Transverse colon (tissue), 4 donors: ENCODE data around the gene TFDP2. TPM values are rescaled to one million over a fixed set of nuclear protein-coding genes. Genes with fewer than 3 reads are reported as not detected.

ENCODE experiments used
- DNase-seq: peaks from one replicate; pipeline ENCODE4 v3.0.0-alpha.2; 2019
- H3K27ac ChIP-seq, 4 donors: fragments of 200-600 bp; sonication (generic); 2 replicates each; pipeline ENCODE4 v1.5.1; 2016 to 2018; ENCODE audit warnings: inconsistent platforms in 4 of 4
- H3K27me3 ChIP-seq: fragments of 200-600 bp; sonication (generic); 2 replicates; pipeline ENCODE4 v1.5.1; 2017; ENCODE audit warnings: inconsistent platforms
- H3K36me3 ChIP-seq, 4 donors: fragments of 200-600 bp; sonication (generic); 2 replicates each; pipeline ENCODE4 v1.5.1; 2017 to 2019; ENCODE audit warnings: inconsistent platforms in 4 of 4
- H3K4me1 ChIP-seq, 4 donors: fragments of 200-600 bp; sonication (generic); 2 replicates each; pipeline ENCODE4 v1.5.1; 2017 to 2020; ENCODE audit warnings: inconsistent platforms in 4 of 4
- H3K4me3 ChIP-seq, 4 donors: fragments of 200-600 bp; sonication (generic); 1 replicate in 1 of 4; 2 replicates in 3 of 4; pipeline versions ENCODE4 v1.5.1 to v1.6.1; 2017 to 2019; ENCODE audit warnings: inconsistent platforms in 4 of 4
- H3K9me3 ChIP-seq, 2 donors: fragments of 200-600 bp; sonication (generic); 2 replicates each; pipeline ENCODE4 v1.5.1; 2017 to 2019; ENCODE audit warnings: inconsistent platforms in 2 of 2
- EP300 ChIP-seq: sonication (generic); formaldehyde crosslinking; IDR thresholded peaks from one replicate; pipeline ENCODE4 v1.6.1; 2017; ENCODE audit warnings: antibody characterized with exemption, low read depth
- POLR2A ChIP-seq: fragments of 450-650 bp; IDR thresholded peaks from one replicate; pipeline ENCODE4 v1.6.1; 2016; ENCODE audit warnings: antibody characterized with exemption, mild to moderate bottlenecking, moderate library complexity
- POLR2AphosphoS5 ChIP-seq, 3 donors: sonication (generic); formaldehyde crosslinking; IDR thresholded peaks; one replicate each; pipeline ENCODE4 v1.6.1; 2016; ENCODE audit warnings: antibody characterized with exemption in 3 of 3
- WGBS, 2 donors: methylation state at CpG; one replicate each; pipeline ENCODE4 v1.1.5; 2018; ENCODE audit warnings: low coverage in 1 of 2; 5-methylcytosine and 5-hydroxymethylcytosine counted together
- in situ Hi-C, 4 donors: fragments of 200-750 bp; cut with MboI; loops; one replicate each; pipeline versions ENCODE4 v1.15.0 to v1.15.1; 2017; ENCODE audit warnings: low sequenced_read_pairs in 3 of 4, low pct_ligation_motif_present in 1 of 4, low pct_unique_long_range_greater_than_20kb in 1 of 4
- intact Hi-C: fragments of 100-400 bp; cut with DNase I; formaldehyde crosslinking; loops from one replicate; pipeline ENCODE4 v1.15.1; 2023; ENCODE audit warnings: low total_unique reads
- total RNA-seq, 4 donors: library from RNA; depleted of rRNA; stranded (reverse); fragments of >200 nt; gene quantifications; one replicate each; pipeline ENCODE4 v1.1.0, GENCODE V29; 2016
- TF ChIP-seq, protein P1 (sequence below), 5 experiments: fragments of 200-600 bp in 3 of 5; fragments of 450-650 bp in 2 of 5; sonication (generic) in 3 of 5; IDR thresholded peaks; 1 replicate in 2 of 5; 2 replicates in 3 of 5; pipeline ENCODE4 v1.5.1; 2016 to 2017; ENCODE audit warnings: antibody characterized with exemption in 5 of 5, inconsistent platforms in 3 of 5, mild to moderate bottlenecking in 2 of 5, moderate library complexity in 1 of 5

Gene TFDP2
- total RNA-seq, 4 donors from 2014 or later, result 10.3 to 69.2 (median 41.3) TPM

DNA sequence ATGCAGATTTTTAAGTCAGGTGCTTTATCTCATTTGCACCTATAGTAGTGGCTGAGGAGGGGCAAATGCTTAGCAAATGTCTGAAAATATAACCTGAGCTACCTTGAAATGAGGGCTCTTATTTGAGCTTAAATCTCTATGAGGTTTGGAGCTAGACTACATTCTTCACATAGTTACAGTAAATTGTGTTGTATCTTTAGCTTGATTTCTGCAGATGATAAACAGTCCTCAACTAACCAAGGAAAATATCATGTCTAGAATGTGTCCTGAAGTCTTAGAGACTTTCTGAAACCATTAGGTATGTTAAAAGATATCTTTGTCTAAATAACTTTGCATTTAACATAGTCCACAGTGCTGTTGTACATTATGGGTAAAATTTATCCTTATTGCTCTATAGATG, 145.3 kb downstream of the TFDP2 start:
- Histone ChIP-seq H3K27me3 (no peaks in the 10 kb centered on the region), H3K9me3 (no peaks in the 10 kb centered on the region), H3K4me1 (peaks cover 0 to 2% (median 0%) of the 10 kb centered on the region in 4 donors), H3K4me3 (no peak overlapping the region), H3K27ac (no peak overlapping the region), H3K36me3 (peaks cover 0 to 5% (median 0%) of the 10 kb centered on the region in 4 donors)
- TF ChIP-seq, protein P1, sequence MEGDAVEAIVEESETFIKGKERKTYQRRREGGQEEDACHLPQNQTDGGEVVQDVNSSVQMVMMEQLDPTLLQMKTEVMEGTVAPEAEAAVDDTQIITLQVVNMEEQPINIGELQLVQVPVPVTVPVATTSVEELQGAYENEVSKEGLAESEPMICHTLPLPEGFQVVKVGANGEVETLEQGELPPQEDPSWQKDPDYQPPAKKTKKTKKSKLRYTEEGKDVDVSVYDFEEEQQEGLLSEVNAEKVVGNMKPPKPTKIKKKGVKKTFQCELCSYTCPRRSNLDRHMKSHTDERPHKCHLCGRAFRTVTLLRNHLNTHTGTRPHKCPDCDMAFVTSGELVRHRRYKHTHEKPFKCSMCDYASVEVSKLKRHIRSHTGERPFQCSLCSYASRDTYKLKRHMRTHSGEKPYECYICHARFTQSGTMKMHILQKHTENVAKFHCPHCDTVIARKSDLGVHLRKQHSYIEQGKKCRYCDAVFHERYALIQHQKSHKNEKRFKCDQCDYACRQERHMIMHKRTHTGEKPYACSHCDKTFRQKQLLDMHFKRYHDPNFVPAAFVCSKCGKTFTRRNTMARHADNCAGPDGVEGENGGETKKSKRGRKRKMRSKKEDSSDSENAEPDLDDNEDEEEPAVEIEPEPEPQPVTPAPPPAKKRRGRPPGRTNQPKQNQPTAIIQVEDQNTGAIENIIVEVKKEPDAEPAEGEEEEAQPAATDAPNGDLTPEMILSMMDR (IDR thresholded peaks at IDR 0.05), result no peak
- TF ChIP-seq EP300, result no peak
- no peak for TF ChIP-seq POLR2A
- no peak for TF ChIP-seq POLR2AphosphoS5 (IDR thresholded peaks at IDR 0.05)
- no peak for DNase-seq
- in situ Hi-C loops, result no loop called here
- intact Hi-C loops, result no loop called here

- WGBS, 2 donors, result 99% methylated on average over 3 of the region's 3 CpGs; no CpG with 5 or more reads in 1 of the 2 donors
- in situ Hi-C loops, result no loop called here
Measured at GRCh38 chr3:142003291-142003690, 146.1 kb downstream of the TFDP2 start.

GRCh38 chr3:142000325-142000870, 148.9 kb downstream of the TFDP2 start:
- 91 to 94% methylated on average over 2 of the region's 2 CpGs for WGBS, 2 donors
- Histone ChIP-seq H3K27ac (no peak overlapping the region), H3K36me3 (peaks cover 0 to 5% (median 0%) of the 10 kb centered on the region in 4 donors), H3K4me3 (no peak overlapping the region), H3K4me1 (no peaks in the 10 kb centered on the region), H3K27me3 (no peaks in the 10 kb centered on the region), H3K9me3 (no peaks in the 10 kb centered on the region)
- in situ Hi-C loops (no loop called here), intact Hi-C loops (no loop called here)
- TF ChIP-seq EP300 (no peak), POLR2A (no peak), POLR2AphosphoS5 (IDR thresholded peaks at IDR 0.05) (no peak)
- TF ChIP-seq, protein P1 (IDR thresholded peaks at IDR 0.05), result no peak
- DNase-seq, result no peak

More at GRCh38 chr3:142003291-142003690, 146.1 kb downstream of the TFDP2 start:
- TF ChIP-seq, protein P1 (IDR thresholded peaks at IDR 0.05), result no peak
- no peak for TF ChIP-seq POLR2A
- no peak for TF ChIP-seq POLR2AphosphoS5 (IDR thresholded peaks at IDR 0.05)
- no peak for TF ChIP-seq EP300
- H3K9me3 ChIP-seq, result no peaks in the 10 kb centered on the region
- intact Hi-C loops, result no loop called here
- H3K27me3 ChIP-seq, result no peaks in the 10 kb centered on the region
- no peak overlapping the region for H3K4me3 ChIP-seq
- H3K36me3 ChIP-seq, result peaks cover 0 to 5% (median 0%) of the 10 kb centered on the region in 4 donors
- H3K27ac ChIP-seq, result no peak overlapping the region
- no peak for DNase-seq
- H3K4me1 ChIP-seq, result no peaks in the 10 kb centered on the region

DNA sequence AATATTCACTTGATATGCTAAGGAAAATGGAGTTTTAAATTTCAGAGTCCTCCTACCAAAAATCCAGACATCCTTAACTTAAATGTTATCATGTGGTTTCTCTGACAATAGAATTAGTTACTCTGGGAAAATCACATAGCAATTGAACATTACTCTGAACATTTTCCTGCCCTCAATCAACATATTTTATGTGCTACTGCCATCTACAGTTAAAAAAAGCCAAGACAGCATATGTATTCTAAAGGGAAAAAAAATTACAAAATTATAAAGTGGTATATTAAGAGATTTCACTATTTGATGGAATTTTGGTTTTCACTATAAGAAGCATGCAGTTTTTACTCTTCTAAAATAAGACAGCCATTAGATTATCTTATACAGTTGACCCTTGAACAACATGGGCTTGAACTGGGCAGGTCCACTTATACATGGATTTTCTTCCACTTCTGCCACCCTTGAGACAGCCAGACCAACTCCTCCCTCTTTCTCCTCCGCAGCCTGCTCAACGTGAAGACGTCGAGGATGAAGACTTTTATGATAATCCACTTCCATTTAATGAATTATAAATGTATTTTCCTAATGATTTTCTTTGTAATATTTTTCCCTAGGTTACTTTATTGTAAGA, 150.6 kb downstream of the TFDP2 start:
- H3K36me3 ChIP-seq, result no peaks in the 10 kb centered on the region
- no peak for DNase-seq
- no peaks in the 10 kb centered on the region for H3K9me3 ChIP-seq
- intact Hi-C loops (no loop called here), in situ Hi-C loops (no loop called here)
- no peak overlapping the region for H3K27ac ChIP-seq
- no peak overlapping the region for H3K4me3 ChIP-seq
- no peaks in the 10 kb centered on the region for H3K27me3 ChIP-seq
- peaks cover 0 to 5% (median 2%) of the 10 kb centered on the region in 4 donors for H3K4me1 ChIP-seq
- TF ChIP-seq, protein P1 (IDR thresholded peaks at IDR 0.05), result peak in 4 of 5 experiments; percentile 7 to 37 (median 22)
- TF ChIP-seq POLR2A, result no peak
- TF ChIP-seq POLR2AphosphoS5 (IDR thresholded peaks at IDR 0.05), result no peak
- no peak for TF ChIP-seq EP300
- 67 to 79% methylated on average over 4 of the region's 4 CpGs for WGBS, 2 donors
